ENCODE data around the gene RO60.

RO60 gene

DNA sequence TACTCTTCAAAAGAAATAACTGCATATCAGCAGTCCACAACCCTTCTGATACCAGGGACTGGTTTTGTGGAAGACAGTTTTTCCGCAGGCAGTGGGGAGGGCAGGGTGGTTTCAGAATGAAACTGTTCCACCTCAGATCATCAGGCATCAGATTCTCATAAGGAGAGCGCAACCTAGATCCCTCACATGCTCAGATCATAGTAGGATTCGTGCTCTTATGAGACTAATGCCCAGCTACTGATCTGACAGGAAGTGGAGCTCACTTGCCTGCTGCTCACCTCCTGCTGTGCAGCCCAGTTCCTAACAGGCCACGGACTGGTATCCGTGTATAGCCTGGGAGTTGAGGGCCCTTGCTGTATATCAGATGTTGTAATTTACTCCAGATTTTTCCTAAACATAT lies 11.5 kb downstream of the RO60 start:
- H3K4me3 Mint-ChIP-seq, result no peak overlapping the region
- no peaks in the 10 kb centered on the region for H3K27me3 Mint-ChIP-seq
- H3K27ac Mint-ChIP-seq, result peak overlapping the region; percentile 53
- peaks cover 26% of the 10 kb centered on the region for H3K36me3 Mint-ChIP-seq
- peaks cover 29% of the 10 kb centered on the region for H3K4me1 Mint-ChIP-seq
- DNase-seq, result no peak
- no peaks in the 10 kb centered on the region for H3K9me3 Mint-ChIP-seq
- CTCF ChIA-PET, result interaction anchor here (0.6 to 0.8 kb wide), 2 partner anchors 12 to 51 kb away, joined by 3 to 4 read pairs; partner anchors contain the start of genes CDC73, RO60 and UCHL5

DNA sequence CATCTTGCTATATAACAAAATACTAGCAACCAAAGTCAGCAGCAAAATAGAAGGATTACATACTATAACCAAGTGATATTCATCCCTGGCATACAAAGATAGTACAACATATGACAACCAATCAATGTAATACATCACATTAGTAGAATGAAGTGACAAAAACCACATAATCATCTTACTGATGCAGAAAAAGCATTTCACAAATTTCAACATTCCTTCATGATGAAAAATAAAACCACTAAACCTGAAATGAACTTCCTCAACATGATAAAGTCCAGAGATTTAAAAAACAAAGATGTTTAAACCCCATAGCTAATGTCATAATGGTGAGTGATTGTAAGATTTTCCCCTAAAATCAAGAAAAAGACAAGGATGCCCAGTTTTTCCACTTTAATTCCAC lies 18.6 kb downstream of the RO60 start:
- peaks cover 3% of the 10 kb centered on the region for H3K9me3 Mint-ChIP-seq
- no peak overlapping the region for H3K4me3 Mint-ChIP-seq
- H3K4me1 Mint-ChIP-seq, result no peaks in the 10 kb centered on the region
- no peaks in the 10 kb centered on the region for H3K27me3 Mint-ChIP-seq
- H3K36me3 Mint-ChIP-seq, result peaks cover 51% of the 10 kb centered on the region
- DNase-seq, result no peak
- no peak overlapping the region for H3K27ac Mint-ChIP-seq
- CTCF ChIA-PET, result interaction anchor here (1.4 kb wide), 1 partner anchor 45 kb away, joined by 3 read pairs; no protein-coding TSS in a partner anchor

DNA sequence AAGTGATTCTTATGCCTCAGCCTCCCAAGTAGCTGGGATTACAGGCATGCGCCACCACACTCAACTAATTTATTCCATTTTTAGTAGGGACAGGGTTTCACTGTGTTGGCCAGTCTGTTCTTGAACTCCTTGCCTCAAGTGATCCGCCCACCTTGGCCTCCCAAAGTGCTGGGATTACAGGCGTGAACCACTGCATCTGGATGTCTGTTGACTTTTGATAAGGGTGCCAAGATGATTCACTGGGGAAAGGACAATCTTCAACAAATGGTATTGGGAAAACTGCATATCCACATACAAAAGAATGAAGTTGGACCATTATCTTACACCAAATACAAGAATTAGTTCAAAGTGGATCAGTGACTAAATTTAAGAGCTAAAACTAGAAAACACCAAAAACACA lies 19.8 kb downstream of the RO60 start:
- Mint-ChIP-seq H3K36me3 (peaks cover 59% of the 10 kb centered on the region), H3K4me1 (no peaks in the 10 kb centered on the region), H3K9me3 (peaks cover 3% of the 10 kb centered on the region), H3K27me3 (no peaks in the 10 kb centered on the region), H3K27ac (no peak overlapping the region), H3K4me3 (no peak overlapping the region)
- CTCF ChIA-PET, result no interaction called here
- no peak for DNase-seq

DNA sequence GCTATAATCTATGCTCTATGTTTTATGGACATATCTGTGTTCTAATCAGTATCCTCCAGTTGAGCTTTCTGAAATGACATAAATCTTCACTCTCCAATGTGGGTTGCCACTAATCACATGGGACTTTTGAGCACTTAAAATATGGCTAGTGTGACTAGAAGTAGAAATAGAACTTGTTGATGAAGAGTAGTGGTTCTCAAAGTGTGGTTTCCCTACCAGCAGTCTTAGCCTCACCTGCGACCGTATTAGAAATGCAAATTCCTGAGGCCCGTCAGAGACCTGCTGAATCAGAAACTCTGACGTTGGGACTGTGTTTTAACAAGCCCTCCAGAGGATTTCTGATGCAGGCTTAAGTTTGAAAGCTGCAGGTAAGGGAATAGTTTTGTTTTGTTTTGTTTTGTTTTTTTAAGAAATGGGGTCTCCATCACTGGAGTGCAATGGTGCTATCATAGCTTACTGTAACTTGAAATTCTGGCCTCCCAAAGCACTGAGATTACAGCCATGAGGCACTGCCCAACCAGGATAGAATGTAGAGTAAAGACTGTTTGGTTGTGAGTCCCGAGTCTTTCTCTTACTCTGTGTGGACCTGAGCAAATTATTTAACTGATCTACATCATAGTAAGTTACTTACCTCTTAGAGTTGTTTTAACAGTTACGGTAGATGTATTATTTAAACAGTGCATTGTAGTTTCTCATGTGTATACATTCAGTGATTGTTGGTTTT lies 24.1 kb downstream of the RO60 start:
- Mint-ChIP-seq H3K27me3 (no peaks in the 10 kb centered on the region), H3K9me3 (no peaks in the 10 kb centered on the region), H3K27ac (no peak overlapping the region), H3K36me3 (peaks cover 46% of the 10 kb centered on the region), H3K4me3 (no peak overlapping the region), H3K4me1 (no peaks in the 10 kb centered on the region)
- CTCF ChIA-PET, result no interaction called here
- no peak for DNase-seq

DNA sequence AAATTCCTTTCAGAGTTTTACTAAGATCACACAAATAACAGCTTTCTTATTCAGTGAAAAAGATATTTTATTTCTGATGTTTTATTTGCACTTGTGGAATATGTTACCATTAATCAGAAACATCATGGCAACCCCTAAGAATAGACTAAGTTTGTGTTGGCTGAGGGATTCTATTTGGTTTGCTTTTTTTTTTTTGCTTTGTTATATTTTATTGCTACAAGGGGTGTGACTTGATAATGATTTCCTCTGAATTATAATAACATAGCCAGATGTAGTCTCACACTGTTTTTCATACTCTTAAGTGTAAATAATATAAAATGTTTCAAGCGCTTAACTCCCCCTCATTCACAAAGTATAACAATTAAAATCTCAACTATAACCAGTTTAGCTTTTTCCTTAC lies 25.9 kb downstream of the RO60 start:
- H3K36me3 Mint-ChIP-seq, result peaks cover 37% of the 10 kb centered on the region

DNA sequence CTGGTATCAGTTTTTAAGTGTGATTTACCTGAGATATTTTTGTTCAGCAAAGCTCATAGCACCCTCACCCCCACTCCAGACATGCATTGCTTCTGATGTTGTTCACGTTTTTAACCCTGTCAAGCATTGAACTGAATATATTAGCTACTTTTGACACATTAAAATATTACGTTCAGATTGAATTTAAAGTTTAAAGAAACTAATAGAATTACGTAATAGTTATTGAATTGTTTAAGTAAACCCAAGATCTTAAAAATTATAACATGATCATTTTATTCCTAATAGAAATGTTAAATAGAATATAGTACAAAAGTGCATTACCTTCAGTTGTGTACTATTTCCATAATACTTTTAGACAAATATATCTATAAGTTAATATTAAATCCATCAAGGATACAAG lies 26.9 kb downstream of the RO60 start:
- Mint-ChIP-seq H3K36me3 (peaks cover 35% of the 10 kb centered on the region), H3K4me1 (no peaks in the 10 kb centered on the region), H3K4me3 (no peak overlapping the region), H3K27ac (no peak overlapping the region), H3K9me3 (no peaks in the 10 kb centered on the region), H3K27me3 (no peaks in the 10 kb centered on the region)
- CTCF ChIA-PET, result no interaction called here
- DNase-seq, result no peak

More for the DNA sequence above, 25.9 kb downstream of the RO60 start:
- Mint-ChIP-seq H3K9me3 (no peaks in the 10 kb centered on the region), H3K27me3 (no peaks in the 10 kb centered on the region), H3K4me3 (no peak overlapping the region), H3K27ac (no peak overlapping the region), H3K4me1 (no peaks in the 10 kb centered on the region)
- CTCF ChIA-PET, result interaction anchor here (0.7 to 0.9 kb wide), 4 partner anchors 16 to 279 kb away, joined by 3 to 4 read pairs (median 3); no protein-coding TSS in a partner anchor
- no peak for DNase-seq

DNA sequence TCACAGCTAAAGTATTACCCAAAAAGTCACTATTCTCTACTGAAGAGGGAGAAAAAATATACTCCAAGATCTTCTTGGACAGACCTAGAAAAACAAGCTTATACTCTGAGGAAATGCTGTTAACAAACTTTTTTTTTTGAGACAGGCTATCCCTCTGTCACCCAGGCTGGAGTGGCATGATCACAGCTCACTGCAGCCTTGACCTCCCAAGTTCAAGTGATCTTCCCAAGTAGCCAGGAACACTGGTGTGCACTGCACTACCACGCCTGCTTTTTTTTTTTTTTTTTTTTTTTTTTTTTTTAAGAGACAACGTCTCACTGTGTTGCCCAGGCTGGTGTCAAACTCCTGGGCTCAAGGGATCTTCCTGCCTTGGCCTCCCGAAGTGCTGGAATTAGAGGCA lies 28.5 kb downstream of the RO60 start:
- CTCF ChIA-PET, result no interaction called here
- H3K4me1 Mint-ChIP-seq, result no peaks in the 10 kb centered on the region
- no peak overlapping the region for H3K4me3 Mint-ChIP-seq
- no peaks in the 10 kb centered on the region for H3K27me3 Mint-ChIP-seq
- DNase-seq, result no peak
- peaks cover 30% of the 10 kb centered on the region for H3K36me3 Mint-ChIP-seq
- H3K9me3 Mint-ChIP-seq, result no peaks in the 10 kb centered on the region
- H3K27ac Mint-ChIP-seq, result no peak overlapping the region

DNA sequence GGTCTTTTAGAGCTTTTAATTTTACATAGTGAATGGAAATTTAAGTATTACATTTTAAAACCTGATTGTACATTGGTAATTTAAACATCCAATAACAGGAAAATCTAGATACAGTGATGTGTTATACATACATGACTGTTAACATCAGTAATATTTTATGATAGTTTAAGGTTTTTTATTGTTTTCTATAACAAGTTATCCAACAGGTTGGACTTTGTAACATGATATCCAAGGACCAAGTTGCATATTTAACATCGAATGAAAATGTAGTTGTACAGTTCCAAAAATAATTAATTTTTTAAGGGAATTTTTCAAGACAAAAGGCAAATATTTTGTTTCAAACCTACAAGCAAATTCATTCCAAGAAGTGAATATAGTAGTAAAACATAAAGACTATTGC lies 31.5 kb downstream of the RO60 start:
- DNase-seq, result no peak
- CTCF ChIA-PET, result no interaction called here
- Mint-ChIP-seq H3K4me1 (no peaks in the 10 kb centered on the region), H3K9me3 (no peaks in the 10 kb centered on the region), H3K4me3 (no peak overlapping the region), H3K27ac (no peak overlapping the region), H3K36me3 (peaks cover 24% of the 10 kb centered on the region), H3K27me3 (no peaks in the 10 kb centered on the region)

DNA sequence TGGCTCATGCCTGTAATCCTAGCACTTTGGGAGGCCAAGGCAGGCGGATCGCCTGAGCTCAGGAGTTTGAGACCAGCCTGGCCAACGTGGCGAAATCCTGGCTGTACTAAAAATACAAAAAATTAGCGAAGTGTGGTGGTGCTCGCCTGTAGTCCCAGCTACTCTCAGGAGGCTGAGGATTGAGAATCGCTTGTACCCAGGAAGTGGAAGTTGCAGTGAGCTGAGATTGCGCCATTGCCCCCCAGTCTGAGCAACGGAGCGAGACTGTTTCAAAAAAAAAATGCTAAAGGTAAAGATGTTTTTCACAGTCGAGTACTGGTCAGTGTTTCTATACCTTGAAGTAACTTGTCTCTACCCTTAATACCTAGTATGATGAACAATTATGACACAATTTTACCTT lies 34.7 kb downstream of the RO60 start:
- Mint-ChIP-seq H3K4me3 (no peak overlapping the region), H3K4me1 (no peaks in the 10 kb centered on the region), H3K27ac (no peak overlapping the region), H3K27me3 (no peaks in the 10 kb centered on the region), H3K9me3 (no peaks in the 10 kb centered on the region), H3K36me3 (peaks cover 28% of the 10 kb centered on the region)
- CTCF ChIA-PET, result interaction anchor here (1.1 kb wide), 1 partner anchor 8 kb away, joined by 5 read pairs; no protein-coding TSS in a partner anchor
- DNase-seq, result no peak

DNA sequence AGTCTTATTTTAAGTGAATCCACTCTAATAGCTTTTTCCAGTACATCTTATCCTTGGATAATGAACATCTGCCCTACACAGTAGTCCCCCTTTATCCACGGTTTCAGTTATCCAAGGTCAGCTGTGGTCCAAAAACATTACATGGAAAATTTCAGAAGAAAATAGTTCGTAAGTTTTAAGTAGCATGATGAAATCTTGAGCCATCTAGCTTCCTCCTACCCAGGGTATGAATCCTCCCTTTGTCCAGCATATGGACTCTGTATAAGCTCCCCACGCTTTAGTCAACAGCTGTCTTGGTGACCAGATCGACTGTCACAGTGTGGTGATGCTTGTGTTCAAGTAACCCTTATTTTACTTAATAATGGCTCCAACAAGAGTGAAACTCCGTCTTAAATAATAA lies 43.2 kb downstream of the RO60 start:
- H3K4me3 Mint-ChIP-seq, result no peak overlapping the region
- CTCF ChIA-PET, result interaction anchor here (1.4 kb wide), 1 partner anchor 9 kb away, joined by 5 read pairs; no protein-coding TSS in a partner anchor
- peaks cover 13% of the 10 kb centered on the region for H3K27me3 Mint-ChIP-seq
- H3K9me3 Mint-ChIP-seq, result no peaks in the 10 kb centered on the region
- H3K36me3 Mint-ChIP-seq, result peaks cover 10% of the 10 kb centered on the region
- H3K4me1 Mint-ChIP-seq, result peaks cover 24% of the 10 kb centered on the region
- DNase-seq, result no peak
- H3K27ac Mint-ChIP-seq, result no peak overlapping the region

DNA sequence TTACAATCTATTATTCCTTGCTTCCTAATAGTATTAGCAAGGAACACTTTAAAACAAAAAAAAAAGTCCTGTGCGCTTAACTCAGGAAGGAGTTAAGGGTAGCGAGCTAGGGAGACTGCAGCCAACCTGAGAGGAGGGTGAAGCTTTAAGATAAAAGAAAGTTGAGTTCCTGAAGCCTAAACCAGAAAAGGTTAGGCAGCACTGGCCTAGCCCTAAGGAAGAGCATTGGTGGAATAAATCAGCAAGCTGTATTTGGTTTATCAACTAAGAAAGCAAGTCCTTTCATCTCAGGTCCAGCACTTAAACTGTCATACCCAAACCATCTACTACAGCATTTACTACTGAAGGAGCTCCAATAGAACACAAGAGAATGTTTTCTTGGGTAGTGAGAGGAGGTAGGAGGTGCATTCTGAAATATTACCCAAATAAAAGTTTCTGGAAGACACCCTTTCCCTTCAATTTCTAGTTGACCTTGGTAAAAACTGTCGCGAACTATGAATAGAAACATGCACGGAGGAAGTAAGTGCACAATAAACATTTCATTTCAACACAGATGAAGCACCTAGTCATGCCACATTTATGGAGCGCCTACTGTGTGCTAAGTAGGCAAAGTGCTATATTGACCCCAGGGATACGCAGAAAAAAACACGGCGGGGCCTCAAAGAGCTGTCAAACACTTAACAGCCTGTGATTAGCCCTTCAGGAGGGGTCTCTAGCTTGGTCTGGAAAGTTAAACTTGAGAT lies 44.5 kb downstream of the RO60 start:
- Mint-ChIP-seq H3K27ac (no peak overlapping the region), H3K4me3 (peak overlapping the region; percentile 95), H3K9me3 (no peaks in the 10 kb centered on the region), H3K36me3 (peaks cover 10% of the 10 kb centered on the region), H3K27me3 (peaks cover 20% of the 10 kb centered on the region), H3K4me1 (peaks cover 24% of the 10 kb centered on the region)
- no peak for DNase-seq
- CTCF ChIA-PET, result interaction anchor here (1.0 kb wide), 2 partner anchors 19 to 85 kb away, joined by 3 to 4 read pairs; no protein-coding TSS in a partner anchor

DNA sequence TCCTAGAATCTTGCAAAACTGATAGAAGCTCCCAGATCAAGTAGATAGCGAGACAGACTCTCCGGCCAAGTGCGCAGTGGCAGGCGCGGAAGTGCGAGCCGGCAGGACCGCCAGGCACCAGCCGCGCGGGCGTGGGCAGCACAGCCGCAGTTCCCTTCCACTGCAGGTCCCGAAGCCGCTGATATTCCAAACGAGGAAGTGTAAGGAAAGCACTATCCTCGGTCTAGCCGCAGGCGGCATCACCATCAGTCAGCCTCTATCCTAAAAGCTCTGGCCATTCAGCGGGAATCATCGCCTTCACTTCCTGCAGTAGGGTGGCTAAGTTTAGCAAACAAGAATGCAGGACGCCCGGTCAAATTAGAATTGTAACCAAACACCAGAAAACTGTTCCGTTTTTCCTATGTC lies 45.1 kb downstream of the RO60 start:
- DNase-seq, result peak; percentile 38
- H3K27me3 Mint-ChIP-seq, result peaks cover 20% of the 10 kb centered on the region
- H3K27ac Mint-ChIP-seq, result peak overlapping the region; percentile 87

DNA sequence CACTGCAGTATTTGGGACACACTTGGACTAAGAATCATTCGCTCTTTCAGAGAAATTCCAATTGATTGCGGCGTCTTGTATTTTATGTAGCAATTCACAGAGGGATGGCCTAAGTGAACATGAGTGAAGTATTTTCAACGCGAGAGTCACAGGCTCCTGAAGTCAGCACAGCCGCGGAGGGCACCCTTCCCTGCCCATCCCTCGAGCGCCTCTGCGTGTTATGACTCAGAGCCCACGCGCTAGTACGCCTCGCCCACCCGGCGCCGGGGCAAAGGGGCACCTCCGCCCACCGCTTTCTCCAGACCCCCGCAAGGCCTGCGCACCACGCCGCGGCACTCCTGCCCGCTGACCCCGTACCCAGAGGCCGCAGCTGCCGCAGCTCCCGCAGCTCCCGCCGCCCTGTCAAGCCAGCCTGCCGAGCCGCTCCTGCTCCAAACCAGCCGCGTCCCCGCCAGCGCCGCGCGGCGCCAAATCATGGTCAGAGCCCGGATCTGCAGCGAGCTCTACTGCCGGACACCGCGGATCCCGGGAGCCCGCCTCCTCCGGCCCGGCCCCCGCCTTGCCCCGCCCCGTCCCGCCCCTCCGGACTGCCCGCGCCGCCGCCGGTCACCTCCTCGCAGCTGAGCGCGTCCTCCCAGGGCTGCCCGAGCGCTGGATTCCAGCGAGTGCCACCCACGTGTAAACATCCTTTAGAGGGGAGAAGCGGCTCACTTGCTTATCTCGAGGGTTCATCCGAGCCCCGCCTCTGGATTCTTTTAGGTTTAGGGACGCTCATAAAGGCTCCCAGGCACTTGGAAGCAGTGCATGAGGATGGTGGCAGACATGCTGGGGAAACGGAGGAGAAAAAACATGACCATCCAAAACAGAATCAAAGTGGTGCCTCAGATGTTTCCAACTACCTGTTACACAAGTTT lies 45.8 kb downstream of the RO60 start, which contains the start of gene GLRX2:
Gene GLRX2, minus strand, starts transcription at position 508 of the 914 bp plus-strand sequence. Its CDS starts 32 bp downstream, at position 476.
- H3K4me1 Mint-ChIP-seq, result peaks cover 24% of the 10 kb centered on the region
- H3K4me3 Mint-ChIP-seq, result peak within 1 kb of the TSS; percentile 95
- no peaks in the 10 kb centered on the region for H3K9me3 Mint-ChIP-seq
- peak; percentile 74 for DNase-seq
- CTCF ChIA-PET, result no interaction called here
- peak within 1 kb of the TSS; percentile 87 for H3K27ac Mint-ChIP-seq
- peaks cover 7% of the 10 kb centered on the region for H3K36me3 Mint-ChIP-seq
- H3K27me3 Mint-ChIP-seq, result peaks cover 20% of the 10 kb centered on the region

More for the DNA sequence above, 45.1 kb downstream of the RO60 start:
- H3K9me3 Mint-ChIP-seq, result no peaks in the 10 kb centered on the region
- H3K36me3 Mint-ChIP-seq, result peaks cover 10% of the 10 kb centered on the region
- H3K4me3 Mint-ChIP-seq, result peak overlapping the region; percentile 95
- CTCF ChIA-PET, result interaction anchor here (1.0 kb wide), 1 partner anchor 85 kb away, joined by 3 read pairs; no protein-coding TSS in a partner anchor
- H3K4me1 Mint-ChIP-seq, result peaks cover 24% of the 10 kb centered on the region

DNA sequence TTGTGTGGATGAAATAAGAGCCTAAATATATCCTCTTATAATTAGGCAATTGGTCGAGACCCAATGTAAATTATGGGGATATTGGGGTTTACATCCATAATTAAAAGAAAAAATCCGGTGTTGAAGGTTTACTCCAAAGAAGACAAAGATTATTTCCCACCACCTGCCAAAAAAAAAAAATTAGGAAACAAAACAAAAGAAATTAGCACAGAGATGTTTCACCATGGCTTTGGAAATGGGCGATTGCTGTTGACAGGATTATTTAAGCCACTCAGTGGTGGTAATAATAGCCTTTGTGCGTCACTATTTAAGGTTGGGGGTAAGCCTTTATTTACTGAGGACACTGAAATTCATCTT lies 46.4 kb downstream of the RO60 start:
- no peaks in the 10 kb centered on the region for H3K9me3 Mint-ChIP-seq
- no peak for DNase-seq
- peak overlapping the region; percentile 79 for H3K27ac Mint-ChIP-seq
- H3K27me3 Mint-ChIP-seq, result peaks cover 20% of the 10 kb centered on the region
- peaks cover 1% of the 10 kb centered on the region for H3K36me3 Mint-ChIP-seq
- peaks cover 24% of the 10 kb centered on the region for H3K4me1 Mint-ChIP-seq
- CTCF ChIA-PET, result no interaction called here
- peak overlapping the region; percentile 95 for H3K4me3 Mint-ChIP-seq
